ENCODE results near the gene RICTOR. TPM values are rescaled to one million over a fixed set of nuclear protein-coding genes. Genes with fewer than 3 reads are reported as not detected.

Gene RICTOR
- total RNA-seq, 4 donors from 2014 or later: 24.0 to 46.1 (median 31.9) TPM

- ATAC-seq: no peak
Measured at GRCh38 chr5:39119404-39120051, 45.3 kb upstream of the RICTOR start.

DNA sequence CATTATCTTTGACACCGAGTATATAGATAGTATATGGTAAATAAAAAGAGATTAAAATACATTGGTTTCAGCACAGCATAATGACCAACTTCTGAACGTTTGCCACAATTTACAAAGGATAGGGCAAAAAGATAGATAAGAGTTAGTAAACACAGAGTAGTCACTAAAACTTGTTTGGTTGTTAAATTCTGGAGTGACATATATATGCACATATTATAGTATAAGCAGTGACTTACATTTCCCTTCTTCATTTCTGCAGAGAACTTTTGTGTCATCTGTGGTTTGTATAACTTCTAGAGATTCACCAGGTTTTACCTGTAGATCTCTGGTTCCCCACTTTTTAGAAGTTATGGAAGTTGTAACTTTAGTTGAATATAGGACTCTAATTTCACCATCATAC lies 44.4 kb upstream of the RICTOR start:
- WGBS, 2 donors (ENCODE audit: low coverage in 1 of 2): 63 to 88% methylated on average over 2 of the region's 2 CpGs
- TF ChIP-seq, protein P1, sequence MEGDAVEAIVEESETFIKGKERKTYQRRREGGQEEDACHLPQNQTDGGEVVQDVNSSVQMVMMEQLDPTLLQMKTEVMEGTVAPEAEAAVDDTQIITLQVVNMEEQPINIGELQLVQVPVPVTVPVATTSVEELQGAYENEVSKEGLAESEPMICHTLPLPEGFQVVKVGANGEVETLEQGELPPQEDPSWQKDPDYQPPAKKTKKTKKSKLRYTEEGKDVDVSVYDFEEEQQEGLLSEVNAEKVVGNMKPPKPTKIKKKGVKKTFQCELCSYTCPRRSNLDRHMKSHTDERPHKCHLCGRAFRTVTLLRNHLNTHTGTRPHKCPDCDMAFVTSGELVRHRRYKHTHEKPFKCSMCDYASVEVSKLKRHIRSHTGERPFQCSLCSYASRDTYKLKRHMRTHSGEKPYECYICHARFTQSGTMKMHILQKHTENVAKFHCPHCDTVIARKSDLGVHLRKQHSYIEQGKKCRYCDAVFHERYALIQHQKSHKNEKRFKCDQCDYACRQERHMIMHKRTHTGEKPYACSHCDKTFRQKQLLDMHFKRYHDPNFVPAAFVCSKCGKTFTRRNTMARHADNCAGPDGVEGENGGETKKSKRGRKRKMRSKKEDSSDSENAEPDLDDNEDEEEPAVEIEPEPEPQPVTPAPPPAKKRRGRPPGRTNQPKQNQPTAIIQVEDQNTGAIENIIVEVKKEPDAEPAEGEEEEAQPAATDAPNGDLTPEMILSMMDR (IDR thresholded peaks at IDR 0.05): no peak
- TF ChIP-seq POLR2AphosphoS5 (IDR thresholded peaks at IDR 0.05): no peak
- no peak for TF ChIP-seq EP300 (IDR thresholded peaks at IDR 0.05)
- TF ChIP-seq POLR2A (IDR thresholded peaks at IDR 0.05): no peak
- Histone ChIP-seq H3K27me3 (no peaks in the 10 kb centered on the region), H3K4me1 (no peaks in the 10 kb centered on the region), H3K36me3 (no peaks in the 10 kb centered on the region), H3K27ac (no peak overlapping the region), H3K4me3 (no peak overlapping the region), H3K9me3 (no peaks in the 10 kb centered on the region)
- ATAC-seq: no peak

More at GRCh38 chr5:39119404-39120051, 45.3 kb upstream of the RICTOR start:
- no peaks in the 10 kb centered on the region for H3K27me3 ChIP-seq
- no peak overlapping the region for H3K27ac ChIP-seq
- H3K9me3 ChIP-seq: no peaks in the 10 kb centered on the region
- no peaks in the 10 kb centered on the region for H3K36me3 ChIP-seq
- no peak overlapping the region for H3K4me3 ChIP-seq
- H3K4me1 ChIP-seq: no peaks in the 10 kb centered on the region
- no peak for TF ChIP-seq POLR2AphosphoS5 (IDR thresholded peaks at IDR 0.05)
- no peak for TF ChIP-seq EP300 (IDR thresholded peaks at IDR 0.05)
- TF ChIP-seq, protein P1 (IDR thresholded peaks at IDR 0.05): no peak
- no peak for TF ChIP-seq POLR2A (IDR thresholded peaks at IDR 0.05)
- WGBS, 2 donors (ENCODE audit: low coverage in 1 of 2): 53 to 67% methylated on average over 3 of the region's 3 CpGs

- no peak overlapping the region for H3K27ac ChIP-seq
- H3K4me1 ChIP-seq: no peaks in the 10 kb centered on the region
- 81 to 86% methylated on average over 2 of the region's 2 CpGs for WGBS, 2 donors (ENCODE audit: low coverage in 1 of 2)
- no peak overlapping the region for H3K4me3 ChIP-seq
- no peak for TF ChIP-seq POLR2AphosphoS5 (IDR thresholded peaks at IDR 0.05)
- TF ChIP-seq EP300 (IDR thresholded peaks at IDR 0.05): no peak
- TF ChIP-seq POLR2A (IDR thresholded peaks at IDR 0.05): no peak
- TF ChIP-seq, protein P1 (IDR thresholded peaks at IDR 0.05): no peak
- no peaks in the 10 kb centered on the region for H3K9me3 ChIP-seq
- H3K27me3 ChIP-seq: no peaks in the 10 kb centered on the region
- no peak for ATAC-seq
- H3K36me3 ChIP-seq: no peaks in the 10 kb centered on the region
Measured at GRCh38 chr5:39117401-39117800, 43.2 kb upstream of the RICTOR start.

- TF ChIP-seq, protein P1 (IDR thresholded peaks at IDR 0.05): no peak
- TF ChIP-seq EP300 (IDR thresholded peaks at IDR 0.05): no peak
- TF ChIP-seq POLR2A (IDR thresholded peaks at IDR 0.05): no peak
- no peak for TF ChIP-seq POLR2AphosphoS5 (IDR thresholded peaks at IDR 0.05)
- Histone ChIP-seq H3K27me3 (no peaks in the 10 kb centered on the region), H3K27ac (no peak overlapping the region), H3K4me1 (no peaks in the 10 kb centered on the region), H3K4me3 (no peak overlapping the region), H3K36me3 (no peaks in the 10 kb centered on the region), H3K9me3 (no peaks in the 10 kb centered on the region)
- no peak for ATAC-seq
- WGBS, 2 donors (ENCODE audit: low coverage in 1 of 2): 83 to 92% methylated on average over 3 of the region's 3 CpGs
Measured at GRCh38 chr5:39116344-39117170, 42.4 kb upstream of the RICTOR start.
